COLO668 (cell line): ENCODE results near the gene CFAP210.
"Not testable (repeated sequence)": the region's sequence is repeated elsewhere in the genome, so short reads cannot be mapped to it uniquely, and the experiment has no call there.

Experiments used
- DNase-seq: peaks from one replicate; lab custom pipeline; 2025; ENCODE audit not compliant: unreplicated experiment; lab: John Stamatoyannopoulos, UW

Gene CFAP210

GRCh38 chr2:169623235-169623634 is 71.0 kb downstream of the CFAP210 start:
- no peak for DNase-seq

- no peak for DNase-seq
Measured at GRCh38 chr2:169620509-169620908, 73.7 kb downstream of the CFAP210 start.

GRCh38 chr2:169619946-169620345 is 74.3 kb downstream of the CFAP210 start:
- no peak for DNase-seq

GRCh38 chr2:169615982-169616381 is 78.2 kb downstream of the CFAP210 start:
- not testable (repeated sequence) for DNase-seq

- no peak for DNase-seq
Measured at GRCh38 chr2:169613876-169614275, 80.3 kb downstream of the CFAP210 start.

- DNase-seq: no peak
Measured at GRCh38 chr2:169609264-169609663, 84.9 kb downstream of the CFAP210 start.

- no peak for DNase-seq
Measured at GRCh38 chr2:169599568-169599967, 94.6 kb downstream of the CFAP210 start.

- no peak for DNase-seq
Measured at GRCh38 chr2:169598982-169599381, 95.2 kb downstream of the CFAP210 start.

- DNase-seq: not testable (repeated sequence)
Measured at GRCh38 chr2:169596546-169596945, 97.7 kb downstream of the CFAP210 start.
